ENCODE measurements around the gene ZFC3H1. TPM values are rescaled to one million over a fixed set of nuclear protein-coding genes. Genes with fewer than 3 reads are reported as not detected.
"Not testable (repeated sequence)": the region's sequence is repeated elsewhere in the genome, so short reads cannot be mapped to it uniquely, and the experiment has no call there.

Gene ZFC3H1
- total RNA-seq, 2 donors from 2014 or later: 61.6 to 111 TPM

DNA sequence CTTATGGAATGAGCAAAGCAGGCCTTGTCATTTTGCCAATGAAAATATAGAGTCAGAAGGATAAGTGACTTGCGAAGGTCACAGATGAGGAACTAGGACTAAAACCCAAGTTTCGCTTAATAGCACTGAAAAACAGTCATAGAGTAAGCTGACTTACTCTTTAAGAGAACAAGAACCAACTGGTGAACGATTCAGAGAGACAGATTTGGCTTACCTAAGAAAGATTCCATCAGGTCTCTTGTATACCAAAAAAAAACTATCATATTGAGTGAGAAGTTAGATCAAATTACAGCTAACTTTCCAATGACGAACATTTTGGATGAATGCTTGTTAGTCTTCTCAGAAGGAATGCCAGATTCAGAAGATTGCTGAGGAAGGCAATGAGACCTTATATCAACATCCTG lies 74.2 kb downstream of the ZFC3H1 start:
- no peak for ATAC-seq (replicated peaks)
- no peaks in the 10 kb centered on the region for H3K9me3 Mint-ChIP-seq
- no peak overlapping the region for H3K4me3 Mint-ChIP-seq
- no peaks in the 10 kb centered on the region for H3K36me3 Mint-ChIP-seq (ENCODE audit: low read depth)
- H3K27ac Mint-ChIP-seq: no peak overlapping the region
- peaks cover 46% of the 10 kb centered on the region for H3K27me3 Mint-ChIP-seq
- no peaks in the 10 kb centered on the region for H3K4me1 Mint-ChIP-seq

DNA sequence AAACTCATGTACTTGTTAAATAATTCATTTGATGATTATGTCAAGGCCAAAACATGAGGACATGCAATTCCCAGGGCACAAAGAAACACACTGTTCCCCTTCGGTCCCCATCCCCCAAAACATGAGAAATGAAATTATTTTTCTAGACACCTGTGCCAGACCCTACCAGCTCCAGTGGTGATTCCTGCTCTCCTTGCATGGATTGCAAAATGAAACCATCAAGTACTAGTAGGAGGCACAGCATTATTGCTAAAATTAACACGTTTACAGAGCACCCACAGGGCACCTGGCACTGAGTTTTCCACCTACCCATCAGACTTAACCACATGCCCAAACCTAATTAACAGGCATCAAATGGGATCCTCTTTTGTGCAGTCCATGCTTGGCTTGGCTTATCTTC lies 76.6 kb downstream of the ZFC3H1 start:
- no peaks in the 10 kb centered on the region for H3K4me1 Mint-ChIP-seq
- H3K36me3 Mint-ChIP-seq (ENCODE audit: low read depth): no peaks in the 10 kb centered on the region
- H3K27ac Mint-ChIP-seq: no peak overlapping the region
- peaks cover 4% of the 10 kb centered on the region for H3K9me3 Mint-ChIP-seq
- no peak for ATAC-seq (replicated peaks)
- H3K4me3 Mint-ChIP-seq: no peak overlapping the region
- peaks cover 37% of the 10 kb centered on the region for H3K27me3 Mint-ChIP-seq

DNA sequence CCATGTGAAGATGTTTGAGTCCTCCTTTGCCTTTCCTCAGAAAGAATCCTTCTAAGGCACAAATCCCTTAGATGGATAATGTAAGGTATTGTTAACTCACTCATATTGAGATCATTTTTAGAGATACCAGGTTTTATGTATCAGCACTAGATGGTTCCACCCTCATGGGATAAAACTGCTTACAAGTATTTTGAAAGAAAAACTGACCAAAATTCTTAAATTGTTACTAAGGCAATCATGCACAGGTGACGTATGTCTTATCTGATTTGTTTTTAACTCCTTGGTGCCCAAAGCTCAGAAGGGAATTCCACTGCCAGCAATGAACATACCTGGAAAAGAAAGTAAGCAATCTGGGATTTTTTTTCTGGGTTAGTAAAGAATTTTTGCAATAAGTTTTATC lies 78.4 kb downstream of the ZFC3H1 start:
- H3K9me3 Mint-ChIP-seq: peaks cover 4% of the 10 kb centered on the region
- ATAC-seq (replicated peaks): no peak
- peaks cover 29% of the 10 kb centered on the region for H3K27me3 Mint-ChIP-seq
- no peaks in the 10 kb centered on the region for H3K4me1 Mint-ChIP-seq
- H3K27ac Mint-ChIP-seq: no peak overlapping the region
- H3K36me3 Mint-ChIP-seq (ENCODE audit: low read depth): no peaks in the 10 kb centered on the region
- H3K4me3 Mint-ChIP-seq: no peak overlapping the region

DNA sequence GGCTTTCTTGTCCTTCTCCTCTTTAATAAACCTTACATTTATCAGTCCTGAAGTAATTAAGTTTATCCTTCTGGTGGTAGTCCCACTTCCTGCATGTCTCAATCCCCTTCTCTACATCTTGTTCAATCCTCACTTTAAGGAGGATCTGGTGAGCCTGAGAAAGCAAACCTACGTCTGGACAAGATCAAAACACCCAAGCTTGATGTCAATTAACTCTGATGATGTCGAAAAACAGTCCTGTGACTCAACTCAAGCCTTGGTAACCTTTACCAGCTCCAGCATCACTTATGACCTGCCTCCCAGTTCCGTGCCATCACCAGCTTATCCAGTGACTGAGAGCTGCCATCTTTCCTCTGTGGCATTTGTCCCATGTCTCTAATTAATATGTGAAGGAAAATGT lies 79.3 kb downstream of the ZFC3H1 start:
- Mint-ChIP-seq H3K27me3 (peaks cover 24% of the 10 kb centered on the region), H3K27ac (no peak overlapping the region), H3K4me1 (no peaks in the 10 kb centered on the region), H3K36me3 (ENCODE audit: low read depth) (no peaks in the 10 kb centered on the region), H3K9me3 (peaks cover 4% of the 10 kb centered on the region), H3K4me3 (no peak overlapping the region)
- no peak for ATAC-seq (replicated peaks)

DNA sequence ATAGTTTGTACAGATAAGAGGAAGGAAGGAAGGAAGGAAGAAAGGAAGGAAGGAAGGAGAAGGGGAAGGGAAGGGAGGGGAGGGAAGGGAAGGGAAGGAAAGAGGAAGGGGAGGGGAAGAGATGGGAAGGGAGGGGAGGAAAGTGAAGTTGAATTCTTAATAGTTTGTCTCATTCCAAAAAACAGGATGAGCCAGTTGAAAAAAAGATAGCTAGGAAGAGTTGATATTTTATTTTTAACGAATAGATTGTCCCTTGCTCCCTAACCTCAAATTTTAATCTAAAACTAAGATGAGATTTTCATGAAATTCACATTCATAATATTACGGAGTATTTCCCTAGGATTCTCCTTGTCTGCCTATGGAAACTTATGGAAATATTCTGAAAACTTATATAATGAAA lies 80.7 kb downstream of the ZFC3H1 start:
- Mint-ChIP-seq H3K4me1 (no peaks in the 10 kb centered on the region), H3K36me3 (ENCODE audit: low read depth) (no peaks in the 10 kb centered on the region)
- no peak for ATAC-seq (replicated peaks)

DNA sequence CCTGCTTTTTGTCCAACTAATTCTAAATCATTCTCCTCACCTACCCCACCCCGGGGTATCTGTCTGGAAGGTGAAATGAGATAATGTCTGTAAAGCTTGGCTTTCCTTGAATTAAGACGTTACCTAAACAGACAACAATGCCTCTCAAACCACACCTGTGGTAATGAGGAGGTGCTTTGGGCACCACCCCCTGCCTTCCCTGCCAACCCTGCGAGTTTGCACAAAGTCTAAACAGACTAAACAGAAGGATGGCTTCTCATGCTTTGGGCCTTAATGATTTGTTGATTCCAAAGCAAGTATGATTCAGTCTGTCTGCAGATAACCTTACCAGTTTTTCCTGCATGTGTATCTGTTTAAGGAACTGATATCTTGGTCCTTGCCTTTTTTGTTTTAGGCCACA lies 82.4 kb downstream of the ZFC3H1 start:
- Mint-ChIP-seq H3K4me3 (no peak overlapping the region), H3K27ac (no peak overlapping the region)

More for the DNA sequence above, 80.7 kb downstream of the ZFC3H1 start:
- peaks cover 18% of the 10 kb centered on the region for H3K27me3 Mint-ChIP-seq
- H3K27ac Mint-ChIP-seq: no peak overlapping the region
- H3K4me3 Mint-ChIP-seq: no peak overlapping the region
- peaks cover 4% of the 10 kb centered on the region for H3K9me3 Mint-ChIP-seq

DNA sequence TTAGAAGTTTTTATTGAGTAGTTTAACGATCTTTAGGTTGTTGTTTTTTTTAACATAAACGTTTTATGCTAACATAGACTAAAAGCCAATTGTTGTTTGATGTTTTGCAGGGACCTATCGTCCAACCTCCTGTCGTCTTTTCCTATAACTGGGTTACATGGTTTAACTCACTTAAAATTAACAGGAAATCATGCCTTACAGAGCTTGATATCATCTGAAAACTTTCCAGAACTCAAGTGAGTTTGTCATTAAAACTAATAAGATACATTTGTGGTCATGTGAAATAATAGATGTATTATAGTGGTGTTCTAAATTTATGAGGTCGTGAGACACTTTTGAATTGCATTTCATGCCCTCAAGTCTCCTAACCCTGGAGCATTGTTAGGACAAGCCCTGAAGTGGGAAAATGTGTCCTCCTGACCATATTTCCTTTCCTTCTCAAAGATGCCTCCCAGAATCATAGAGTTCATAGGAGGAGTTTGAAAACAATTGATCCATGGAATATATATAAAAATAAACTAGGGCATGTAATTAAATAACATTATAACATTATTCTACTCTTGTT lies 84.9 kb downstream of the ZFC3H1 start:
- Mint-ChIP-seq H3K4me3 (no peak overlapping the region), H3K27ac (no peak overlapping the region), H3K9me3 (no peaks in the 10 kb centered on the region), H3K4me1 (no peaks in the 10 kb centered on the region), H3K27me3 (peaks cover 9% of the 10 kb centered on the region), H3K36me3 (ENCODE audit: low read depth) (no peaks in the 10 kb centered on the region)
- ATAC-seq (replicated peaks): no peak

More for the DNA sequence above, 82.4 kb downstream of the ZFC3H1 start:
- Mint-ChIP-seq H3K27me3 (peaks cover 11% of the 10 kb centered on the region), H3K9me3 (peaks cover 4% of the 10 kb centered on the region), H3K36me3 (ENCODE audit: low read depth) (no peaks in the 10 kb centered on the region), H3K4me1 (no peaks in the 10 kb centered on the region)
- ATAC-seq (replicated peaks): no peak

DNA sequence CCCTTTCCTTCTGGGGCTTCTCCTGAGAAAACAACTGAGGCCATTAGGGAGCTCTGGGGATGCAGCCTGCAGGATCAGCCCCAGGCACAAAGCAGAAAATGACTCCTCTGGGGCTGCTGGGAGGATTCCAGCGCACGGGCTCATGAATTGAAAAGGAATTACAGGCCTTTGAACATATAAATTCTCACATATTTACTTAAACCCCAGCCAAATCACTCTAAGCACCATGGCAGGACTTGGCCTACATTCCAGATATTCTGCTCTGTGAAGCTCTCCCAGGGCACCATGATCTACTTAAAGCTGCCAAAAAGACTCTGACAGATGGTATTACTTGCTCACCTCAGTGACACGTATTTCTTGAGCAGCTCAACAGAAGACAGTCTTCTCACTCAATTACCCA lies 87.2 kb downstream of the ZFC3H1 start:
- H3K4me1 Mint-ChIP-seq: no peaks in the 10 kb centered on the region
- no peaks in the 10 kb centered on the region for H3K36me3 Mint-ChIP-seq (ENCODE audit: low read depth)
- no peak for ATAC-seq (replicated peaks)
- H3K27ac Mint-ChIP-seq: no peak overlapping the region
- H3K4me3 Mint-ChIP-seq: no peak overlapping the region
- no peaks in the 10 kb centered on the region for H3K9me3 Mint-ChIP-seq
- H3K27me3 Mint-ChIP-seq: peaks cover 6% of the 10 kb centered on the region

DNA sequence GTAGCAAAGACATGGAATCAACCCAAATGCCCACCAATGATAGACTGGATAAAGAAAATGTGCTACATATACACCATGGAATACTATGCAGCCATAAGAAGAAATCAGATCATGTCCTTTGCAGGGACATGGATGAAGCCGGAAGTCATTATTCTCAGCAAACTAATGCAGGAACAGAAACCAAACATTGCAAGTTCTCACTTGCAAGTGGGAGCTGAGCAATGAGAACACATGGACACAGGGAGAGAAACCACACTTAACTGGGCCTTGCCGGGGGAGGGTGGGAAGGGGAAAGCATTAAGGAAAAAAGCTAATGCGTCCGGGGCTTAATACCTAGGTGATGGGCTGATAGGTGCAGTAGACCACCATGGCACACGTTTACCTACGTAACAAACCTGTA lies 93.8 kb downstream of the ZFC3H1 start:
- peaks cover 25% of the 10 kb centered on the region for H3K27me3 Mint-ChIP-seq
- not testable (repeated sequence) for H3K4me1 Mint-ChIP-seq

DNA sequence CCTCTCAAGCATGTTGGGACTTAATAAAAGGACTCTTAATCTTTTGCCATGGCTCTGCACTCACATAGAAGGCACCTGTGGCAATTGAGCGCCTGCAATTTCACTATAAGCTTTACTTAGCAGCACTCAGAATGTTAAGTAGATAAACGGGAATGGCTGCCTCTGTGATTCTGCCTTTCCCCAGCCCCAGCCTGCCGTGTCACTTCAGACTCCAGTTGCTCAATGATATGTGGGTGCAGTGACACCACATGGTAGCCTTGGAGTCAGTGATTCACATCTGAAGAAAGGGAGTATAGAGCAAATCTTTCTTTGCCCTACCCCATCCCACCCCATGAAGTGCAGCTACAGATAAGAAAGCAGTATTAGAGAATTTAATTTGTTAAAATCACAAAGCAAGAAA lies 96.1 kb downstream of the ZFC3H1 start:
- Mint-ChIP-seq H3K9me3 (no peaks in the 10 kb centered on the region), H3K27me3 (peaks cover 22% of the 10 kb centered on the region), H3K27ac (no peak overlapping the region), H3K36me3 (ENCODE audit: low read depth) (no peaks in the 10 kb centered on the region), H3K4me3 (no peak overlapping the region), H3K4me1 (no peaks in the 10 kb centered on the region)
- no peak for ATAC-seq (replicated peaks)

More for the DNA sequence above, 93.8 kb downstream of the ZFC3H1 start:
- H3K9me3 Mint-ChIP-seq; ATAC-seq (replicated peaks); H3K4me3 Mint-ChIP-seq; H3K36me3 Mint-ChIP-seq (ENCODE audit: low read depth); H3K27ac Mint-ChIP-seq: not testable (repeated sequence)

DNA sequence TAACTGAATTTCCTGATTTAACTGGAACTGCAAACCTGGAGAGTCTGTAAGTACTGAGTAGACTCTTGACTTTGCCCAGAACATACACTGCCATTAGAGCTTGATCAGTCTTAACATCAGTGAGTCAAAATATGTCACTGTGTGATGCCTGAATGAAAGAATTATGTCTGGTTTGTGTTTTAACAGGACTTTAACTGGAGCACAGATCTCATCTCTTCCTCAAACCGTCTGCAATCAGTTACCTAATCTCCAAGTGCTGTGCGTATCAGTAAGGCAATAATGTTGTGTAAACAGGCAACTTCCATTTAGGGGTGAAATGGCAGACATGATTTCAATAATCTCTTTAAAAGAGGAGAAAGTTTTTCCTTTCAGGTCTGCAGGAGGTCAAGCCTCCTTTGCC lies 97.0 kb downstream of the ZFC3H1 start:
- Mint-ChIP-seq H3K36me3 (ENCODE audit: low read depth) (no peaks in the 10 kb centered on the region), H3K9me3 (no peaks in the 10 kb centered on the region), H3K27ac (no peak overlapping the region), H3K4me3 (no peak overlapping the region), H3K27me3 (peaks cover 22% of the 10 kb centered on the region), H3K4me1 (no peaks in the 10 kb centered on the region)
- no peak for ATAC-seq (replicated peaks)

DNA sequence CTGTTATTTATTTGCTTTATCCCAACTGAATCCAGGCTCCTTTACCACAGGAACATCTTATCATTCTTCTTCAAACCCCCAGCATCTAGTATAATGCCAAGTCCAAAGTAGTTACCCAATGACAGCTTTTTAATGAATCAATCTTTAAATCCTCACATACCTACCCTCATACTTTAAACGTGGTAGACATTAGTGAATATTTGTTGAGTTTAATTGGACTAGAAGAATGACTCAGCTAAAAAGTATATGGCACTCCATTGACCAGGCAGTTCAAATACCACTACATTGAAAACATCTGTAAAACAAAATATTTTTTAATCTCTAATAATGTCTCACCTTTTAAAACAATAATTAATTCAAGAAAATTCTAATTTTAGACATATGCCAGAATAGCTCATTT lies 98.1 kb downstream of the ZFC3H1 start:
- H3K4me3 Mint-ChIP-seq: no peak overlapping the region
- no peaks in the 10 kb centered on the region for H3K4me1 Mint-ChIP-seq
- H3K36me3 Mint-ChIP-seq (ENCODE audit: low read depth): no peaks in the 10 kb centered on the region
- H3K27ac Mint-ChIP-seq: no peak overlapping the region
- no peaks in the 10 kb centered on the region for H3K9me3 Mint-ChIP-seq
- H3K27me3 Mint-ChIP-seq: peaks cover 22% of the 10 kb centered on the region
- ATAC-seq (replicated peaks): no peak

DNA sequence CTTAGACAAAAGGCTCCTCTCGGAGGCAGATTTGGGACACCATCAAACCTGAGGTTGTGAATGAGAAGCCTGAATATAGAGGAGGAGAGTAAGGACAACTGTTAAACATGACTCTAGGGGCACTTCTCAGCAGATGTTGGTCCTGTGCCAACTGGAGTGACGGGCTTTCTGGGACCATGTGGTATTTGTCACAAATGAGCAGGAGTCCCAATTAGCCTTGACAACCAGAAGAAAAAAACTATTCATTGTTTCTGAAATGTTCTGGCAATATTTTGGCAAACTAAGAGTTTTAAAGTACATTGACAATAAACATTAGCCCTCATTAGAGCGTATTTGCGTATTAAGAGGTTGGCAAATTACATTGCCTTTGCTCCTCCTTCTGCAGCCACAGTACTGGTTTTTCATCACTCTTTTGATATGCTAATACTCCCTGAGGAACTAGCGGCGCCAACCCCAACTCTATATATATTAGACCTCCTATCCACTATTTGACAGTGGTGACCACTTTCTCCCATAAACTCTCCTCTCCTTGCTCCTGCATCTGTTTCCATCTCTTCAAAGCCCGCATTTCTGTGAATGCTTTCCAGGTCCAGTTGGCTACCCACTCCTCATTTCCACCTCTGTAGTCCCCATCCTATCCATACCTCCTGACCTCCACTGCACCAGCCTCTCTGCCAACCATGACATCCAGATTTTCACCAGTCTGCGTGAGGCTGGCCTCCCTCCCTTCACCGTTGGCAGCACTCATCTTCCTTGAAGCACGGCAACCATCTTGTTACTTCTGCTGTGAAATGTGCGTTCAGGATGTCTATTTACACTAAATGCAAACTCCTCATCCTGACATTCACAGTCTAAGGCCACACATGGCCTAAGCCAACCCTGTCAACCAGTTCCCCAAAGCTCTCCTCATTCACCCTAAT lies 100.7 kb downstream of the ZFC3H1 start:
- ATAC-seq (replicated peaks): no peak
- Mint-ChIP-seq H3K4me3 (no peak overlapping the region), H3K27ac (no peak overlapping the region), H3K36me3 (ENCODE audit: low read depth) (no peaks in the 10 kb centered on the region), H3K4me1 (no peaks in the 10 kb centered on the region), H3K27me3 (peaks cover 13% of the 10 kb centered on the region), H3K9me3 (no peaks in the 10 kb centered on the region)

All from activated T-helper 17 cell treated with anti-CD3 and anti-CD28 coated beads, Interleukin-2, amount 50 U/mL, for 72 hours (primary cell).